Inflammatory macrophage treated with lipopolysaccharide for 1 hour (primary cell): ENCODE data around the gene APPL2.
"Not testable (repeated sequence)": the region's sequence is repeated elsewhere in the genome, so short reads cannot be mapped to it uniquely, and the experiment has no call there.

Experiments used
- DNase-seq, 2 donors: peaks; one replicate each; pipeline ENCODE4 v3.0.0-alpha.2; 2020 to 2022

Gene APPL2

GRCh38 chr12:105183976-105184375 lies 52.0 kb downstream of the APPL2 start:
- DNase-seq: not testable (repeated sequence)

- not testable (repeated sequence) for DNase-seq
Observed at GRCh38 chr12:105183406-105183805, 52.6 kb downstream of the APPL2 start.

GRCh38 chr12:105179114-105179513 lies 56.9 kb downstream of the APPL2 start:
- not testable (repeated sequence) for DNase-seq

- DNase-seq: no peak
Observed at GRCh38 chr12:105177208-105177607, 58.8 kb downstream of the APPL2 start.

GRCh38 chr12:105175397-105175990 lies 60.5 kb downstream of the APPL2 start:
- DNase-seq: no peak

GRCh38 chr12:105171691-105172436 lies 64.1 kb downstream of the APPL2 start:
- no peak for DNase-seq

- no peak for DNase-seq
Observed at GRCh38 chr12:105170139-105170538, 65.8 kb downstream of the APPL2 start.

GRCh38 chr12:105168006-105168405 lies 68.0 kb downstream of the APPL2 start:
- no peak for DNase-seq

- no peak for DNase-seq
Observed at GRCh38 chr12:105167346-105167745, 68.6 kb downstream of the APPL2 start.

- peak in 1 of 2 donors; percentile 7 for DNase-seq
Observed at GRCh38 chr12:105166736-105167135, 69.2 kb downstream of the APPL2 start.

- DNase-seq: no peak
Observed at GRCh38 chr12:105164068-105164467, 71.9 kb downstream of the APPL2 start.

GRCh38 chr12:105162174-105162573 lies 73.8 kb downstream of the APPL2 start:
- DNase-seq: no peak

GRCh38 chr12:105158876-105159275 lies 77.1 kb downstream of the APPL2 start:
- no peak for DNase-seq

GRCh38 chr12:105157606-105158005 lies 78.4 kb downstream of the APPL2 start:
- no peak for DNase-seq

GRCh38 chr12:105156260-105156659 lies 79.7 kb downstream of the APPL2 start:
- DNase-seq: no peak

GRCh38 chr12:105142259-105142658 lies 93.7 kb downstream of the APPL2 start:
- no peak for DNase-seq

GRCh38 chr12:105141320-105141922 lies 94.6 kb downstream of the APPL2 start:
- no peak for DNase-seq

- no peak for DNase-seq
Observed at GRCh38 chr12:105138248-105138647, 97.7 kb downstream of the APPL2 start.
